Pulmonary artery endothelial cell (primary cell): Measurements from ENCODE around the gene CLDN18. TPM values are rescaled to one million over a fixed set of nuclear protein-coding genes. Genes with fewer than 3 reads are reported as not detected.

Experiments
- DNase-seq: peaks from one replicate; pipeline ENCODE4 v3.0.0-alpha.2; 2011; ENCODE audit warnings: low read depth, low spot score
- total RNA-seq: library from RNA; depleted of rRNA; stranded (reverse); fragments of >200 nt; gene quantifications from 2 replicates; pipeline ENCODE4 v1.2.3, GENCODE V29; 2014

The CLDN18 gene
- not detected in 2 replicates for total RNA-seq

DNA sequence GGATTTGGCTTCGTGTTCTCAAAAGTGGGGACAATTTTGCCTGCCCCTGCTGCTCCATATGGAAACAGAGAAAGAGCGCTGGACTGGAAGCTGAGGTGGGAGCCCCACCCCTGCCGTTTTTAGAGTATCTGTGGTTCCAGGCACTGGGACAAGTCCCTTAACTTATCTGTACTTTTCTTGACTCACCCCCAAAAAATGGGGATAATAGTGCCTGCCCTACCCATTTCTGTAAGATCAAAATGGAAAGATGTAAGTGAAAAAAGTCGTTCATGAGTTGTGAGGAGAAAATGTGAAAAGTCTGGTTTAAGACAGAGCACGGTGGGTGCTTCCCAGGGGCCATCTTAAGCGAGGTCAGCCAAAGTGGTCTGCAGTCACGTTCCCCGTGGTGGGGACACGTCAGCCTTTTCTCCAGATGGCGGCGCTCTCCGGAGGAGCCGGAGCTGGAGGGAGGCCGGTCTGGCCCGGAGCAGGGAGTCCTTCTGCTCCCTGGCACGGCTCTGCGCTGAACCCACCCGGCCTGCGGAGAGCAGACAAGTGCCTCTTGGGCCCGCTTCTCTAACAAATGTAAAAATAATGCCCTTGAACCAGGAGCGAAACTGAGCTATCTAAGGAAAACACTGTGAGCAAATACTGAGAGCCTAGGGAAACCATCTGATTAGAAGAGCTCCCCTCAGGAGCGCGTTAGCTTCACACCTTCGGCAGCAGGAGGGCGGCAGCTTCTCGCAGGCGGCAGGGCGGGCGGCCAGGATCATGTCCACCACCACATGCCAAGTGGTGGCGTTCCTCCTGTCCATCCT is at the start of gene CLDN18:
TSS of gene CLDN18 (plus strand) at position 690 of the 797 bp plus-strand sequence. CDS start at position 751, 61 bp downstream.
- no peak for DNase-seq

- no peak for DNase-seq
These were observed 47.7 kb upstream of the CLDN18 start for GRCh38 chr3:137962251-137962650.

DNA sequence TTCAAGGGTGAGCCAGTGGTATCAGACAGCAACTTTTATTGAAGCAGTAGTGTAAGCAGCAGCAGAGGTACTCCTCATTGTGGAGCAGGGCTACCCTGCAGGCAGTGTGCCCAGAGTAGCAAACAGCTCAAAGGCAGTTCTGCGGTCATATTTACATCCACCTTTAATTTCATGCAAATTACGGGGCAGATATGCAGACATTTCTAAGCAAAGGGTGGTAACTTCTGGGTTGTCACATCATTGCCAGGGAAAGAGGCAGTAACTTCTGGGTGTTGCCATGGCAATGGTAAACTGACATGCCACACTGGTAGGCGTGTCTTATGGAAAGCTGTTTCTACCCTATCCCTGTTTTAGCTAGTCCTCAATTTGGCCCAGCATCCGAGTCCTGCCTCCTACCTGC is 46.5 kb upstream of the CLDN18 start:
- no peak for DNase-seq

GRCh38 chr3:137970914-137971831 is 38.8 kb upstream of the CLDN18 start:
- DNase-seq, result peak; percentile 7

DNA sequence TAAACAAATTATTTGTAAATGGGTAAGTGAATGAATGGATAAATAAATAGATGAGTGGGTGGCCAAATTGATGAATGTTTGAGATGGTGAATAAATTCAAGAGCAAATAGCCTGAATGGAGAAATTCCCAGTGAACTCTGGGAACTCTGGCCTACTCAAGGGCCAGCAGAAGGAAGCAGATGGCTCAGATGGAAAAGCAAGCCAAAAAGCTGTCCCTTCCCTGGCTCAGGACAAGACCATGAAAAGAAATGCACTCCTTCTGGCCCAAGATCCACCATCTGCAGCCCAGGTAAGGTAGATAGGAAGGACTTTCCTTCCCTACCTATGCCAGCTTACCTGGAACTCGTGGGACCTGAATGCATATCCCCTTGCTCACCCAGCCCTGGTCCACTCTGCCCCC is 37.6 kb upstream of the CLDN18 start:
- no peak for DNase-seq

- DNase-seq, result no peak
These were observed 31.6 kb upstream of the CLDN18 start for GRCh38 chr3:137978328-137978727.

DNA sequence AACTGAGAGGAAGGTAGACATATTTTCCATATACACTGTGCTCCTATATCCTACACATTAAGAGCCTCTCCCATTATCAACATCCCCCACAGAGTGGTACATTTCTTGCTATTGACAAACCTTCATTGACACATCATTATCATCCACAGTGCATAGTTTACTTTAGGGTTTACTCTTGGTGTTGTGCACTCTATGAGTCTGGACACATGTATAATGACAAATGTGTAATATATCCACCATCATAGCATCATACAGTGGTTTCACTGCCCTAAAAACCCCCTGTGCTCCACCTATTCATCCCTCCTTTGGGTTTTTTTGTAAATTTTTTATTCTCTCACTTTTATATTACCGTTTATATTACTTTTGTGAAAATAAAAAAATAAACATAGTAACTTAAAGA is 22.2 kb upstream of the CLDN18 start:
- no peak for DNase-seq

DNA sequence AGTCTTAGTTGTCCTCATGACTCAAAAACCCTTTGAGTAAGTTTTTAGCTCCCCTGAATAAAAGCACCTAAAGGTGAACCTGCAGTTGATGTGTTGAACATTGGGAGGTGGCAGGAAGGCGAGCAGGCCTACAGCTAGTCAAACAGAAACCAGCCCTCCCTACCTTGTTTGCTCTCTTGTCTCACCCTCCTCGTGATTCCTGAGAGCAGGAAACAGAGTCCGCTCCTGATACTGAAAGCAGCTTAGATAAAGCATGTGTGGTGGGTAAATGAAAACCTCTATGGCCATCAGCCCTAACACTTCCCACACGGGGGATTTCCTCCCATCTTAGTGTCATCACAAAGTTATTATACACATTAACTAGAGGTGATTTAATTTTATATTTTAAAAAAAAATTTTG is 21.8 kb upstream of the CLDN18 start:
- no peak for DNase-seq

DNA sequence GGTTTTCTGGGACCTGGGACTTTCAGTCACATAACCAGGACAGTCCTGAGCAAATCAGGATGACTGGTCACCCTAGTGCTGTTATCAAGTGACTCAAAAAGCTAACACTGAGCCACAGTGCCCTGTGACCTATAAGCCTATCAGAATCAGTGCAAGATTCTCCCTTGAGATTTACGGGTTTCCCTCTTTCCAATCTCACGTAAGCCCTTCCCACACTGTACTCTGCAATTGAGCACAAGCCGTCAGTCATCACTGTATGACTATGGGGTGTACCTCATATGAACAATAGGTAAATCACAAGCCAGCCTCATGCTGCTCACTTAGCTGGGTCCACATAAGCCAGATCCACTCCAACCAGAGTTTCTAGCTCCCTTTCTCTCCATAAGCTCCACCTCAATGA is 21.0 kb upstream of the CLDN18 start:
- DNase-seq, result no peak

- DNase-seq, result no peak
These were observed 19.5 kb upstream of the CLDN18 start for GRCh38 chr3:137990427-137990826.

- DNase-seq, result no peak
These were observed 17.4 kb upstream of the CLDN18 start for GRCh38 chr3:137992592-137992991.

DNA sequence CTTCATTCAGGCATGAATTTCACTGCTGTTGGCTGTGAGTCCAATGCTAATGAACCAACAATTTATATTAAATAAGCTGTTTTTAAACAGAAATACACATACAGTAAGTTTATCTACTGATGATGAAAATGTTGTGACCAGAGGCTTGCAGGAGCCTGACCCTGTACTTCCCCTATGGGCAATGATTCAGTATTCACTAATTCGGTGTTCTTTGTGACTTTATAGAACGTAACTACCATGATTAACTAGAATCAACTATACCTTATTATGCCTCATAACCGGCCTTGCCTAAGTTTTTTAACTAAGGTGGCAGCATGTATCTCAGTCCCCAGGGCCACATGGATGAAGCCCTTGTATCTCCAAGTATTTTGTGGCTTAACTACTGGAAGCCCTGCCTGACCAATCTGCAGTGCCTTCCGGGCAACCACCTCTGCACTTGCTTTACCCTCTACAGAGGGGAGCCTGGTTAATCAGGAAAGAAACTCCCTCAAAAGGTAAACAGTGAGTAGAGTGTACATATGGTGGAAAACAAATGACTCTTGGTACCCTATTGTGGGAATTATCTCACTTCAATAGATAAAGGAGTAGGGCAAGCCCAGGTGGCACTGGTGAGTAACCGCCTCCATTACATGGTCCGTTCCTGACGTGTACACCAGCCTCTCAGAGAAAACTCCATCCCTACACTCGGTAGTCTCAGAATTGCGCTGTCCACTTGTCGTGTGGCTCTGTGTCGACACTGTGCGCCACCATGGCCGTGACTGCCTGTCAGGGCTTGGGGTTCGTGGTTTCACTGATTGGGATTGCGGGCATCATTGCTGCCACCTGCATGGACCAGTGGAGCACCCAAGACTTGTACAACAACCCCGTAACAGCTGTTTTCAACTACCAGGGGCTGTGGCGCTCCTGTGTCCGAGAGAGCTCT is 11.6 kb upstream of the CLDN18 start:
- no peak for DNase-seq

GRCh38 chr3:138003069-138003468 is 6.9 kb upstream of the CLDN18 start:
- DNase-seq, result no peak

DNA sequence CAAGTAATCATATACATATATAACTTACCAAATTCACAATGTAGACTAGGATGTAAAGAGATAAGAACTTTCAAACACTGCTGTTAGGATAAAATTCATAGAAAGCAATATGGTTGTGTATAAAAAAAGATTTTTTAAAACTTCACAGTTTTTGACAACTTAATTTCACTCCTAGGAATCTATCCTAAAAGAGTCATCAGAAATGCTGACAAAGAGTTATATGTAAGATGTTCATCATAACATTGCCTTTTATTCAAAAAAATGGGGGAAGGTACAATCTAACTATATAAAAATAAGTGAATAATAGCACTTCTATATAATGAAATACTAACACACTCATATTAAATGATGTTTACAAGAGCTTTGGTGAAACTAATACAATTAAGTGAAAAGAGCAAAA is 4.3 kb upstream of the CLDN18 start:
- DNase-seq, result no peak

GRCh38 chr3:138007898-138008297 is 2.1 kb upstream of the CLDN18 start:
- no peak for DNase-seq

GRCh38 chr3:138010273-138010590 is 267 bp downstream of the CLDN18 start:
- no peak for DNase-seq

DNA sequence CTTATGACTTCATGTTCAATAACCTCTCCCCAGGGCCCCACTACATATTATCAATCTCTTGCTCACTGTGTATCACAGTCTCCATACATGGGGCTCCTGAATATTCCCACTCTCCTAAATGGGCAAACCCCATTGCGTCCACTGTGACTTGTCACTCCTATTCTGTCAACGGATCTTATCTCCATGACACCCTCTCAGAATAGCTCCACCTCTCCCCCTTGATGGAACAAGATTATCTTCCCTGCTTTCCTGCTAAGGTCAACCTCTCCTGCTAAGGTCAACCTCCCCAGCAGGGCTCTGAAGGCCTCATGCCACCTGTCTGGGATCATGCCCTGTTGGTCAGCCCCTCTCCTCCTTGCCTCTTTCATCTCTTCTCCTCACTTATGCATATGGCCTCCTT is 1.8 kb downstream of the CLDN18 start:
- DNase-seq, result no peak

DNA sequence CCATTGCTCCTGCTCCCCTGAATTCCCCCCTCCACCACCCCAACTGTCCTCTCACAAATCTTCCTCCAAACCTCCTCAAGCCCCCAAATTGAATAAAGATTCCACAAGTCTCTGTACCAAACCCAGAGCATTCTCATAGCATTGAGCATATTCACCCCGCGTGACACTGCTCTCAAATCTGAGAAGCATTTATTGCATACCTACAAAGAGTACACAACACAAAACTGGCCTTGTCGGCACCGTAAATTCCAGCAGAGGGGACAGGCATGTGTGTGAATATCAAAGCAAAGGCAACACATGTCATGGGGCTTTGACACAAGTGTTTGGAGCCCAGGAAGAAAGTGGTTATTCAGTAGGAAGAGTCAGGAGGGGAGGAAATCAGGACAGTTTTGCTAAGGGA is 2.6 kb downstream of the CLDN18 start:
- no peak for DNase-seq

GRCh38 chr3:138016065-138016464 is 6.1 kb downstream of the CLDN18 start:
- no peak for DNase-seq

DNA sequence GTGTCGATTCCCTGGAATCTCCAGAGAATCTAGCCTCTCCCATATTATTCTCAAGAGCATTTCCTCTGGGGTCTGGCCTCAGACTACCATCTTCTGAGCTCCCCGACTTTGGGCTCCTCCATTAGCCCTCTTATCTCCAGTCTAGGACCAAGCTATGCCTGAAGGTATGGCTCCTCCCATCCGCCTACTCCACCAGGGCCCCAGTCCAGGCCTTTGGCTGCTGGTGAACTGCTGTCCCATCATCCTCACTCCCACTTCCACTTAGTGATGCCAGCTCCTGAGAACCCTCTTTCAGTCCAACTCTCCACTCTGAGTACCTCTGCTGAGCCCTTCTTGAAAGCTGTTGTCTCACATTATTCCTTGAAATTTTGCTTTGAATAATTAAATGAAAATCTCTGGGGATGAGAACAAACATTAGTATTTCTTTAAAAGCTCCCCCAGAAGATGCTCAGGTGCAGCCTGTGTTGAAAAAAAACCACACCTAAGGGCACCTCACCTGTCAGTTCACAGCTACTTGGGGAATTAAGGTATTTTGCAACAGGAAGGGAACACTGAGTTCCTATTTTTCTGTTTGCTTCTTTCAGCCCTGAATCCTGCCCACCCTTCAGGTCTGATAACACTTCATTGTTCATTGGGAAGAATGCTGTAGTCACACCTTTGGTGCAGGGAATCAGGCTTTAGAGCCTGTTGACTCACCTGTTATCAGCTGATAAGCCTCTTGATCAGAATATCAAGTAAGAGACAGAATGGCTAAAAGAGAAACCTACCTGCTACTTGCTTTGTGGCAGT is 9.5 kb downstream of the CLDN18 start:
- DNase-seq, result no peak

GRCh38 chr3:138023754-138024153 is 13.8 kb downstream of the CLDN18 start:
- no peak for DNase-seq
